MM.1S (cell line): ENCODE results near the gene ZNF593OS.

Experiments
- EZH2 ChIP-seq: fragments of 300-600 bp; sonication (generic); optimal IDR thresholded peaks from 2 replicates; pipeline ENCODE3; 2017; ENCODE audit warnings: low read depth, mild to moderate bottlenecking, antibody characterized with exemption, low read length, mixed read lengths
- EZH2phosphoT487 ChIP-seq: fragments of 300-600 bp; sonication (generic); IDR thresholded peaks from 2 replicates; pipeline ENCODE4 v1.6.1; 2018; ENCODE audit warnings: antibody characterized with exemption, low read length
- TF ChIP-seq, protein P1 (sequence below): fragments of 300-600 bp; sonication (generic); IDR thresholded peaks from 2 replicates; pipeline ENCODE4 v1.5.1; 2016; ENCODE audit warnings: antibody characterized with exemption, low read length, mixed read lengths

GRCh38 chr1:26164861-26165842 is 6.5 kb downstream of the ZNF593OS start:
- TF ChIP-seq, protein P1, sequence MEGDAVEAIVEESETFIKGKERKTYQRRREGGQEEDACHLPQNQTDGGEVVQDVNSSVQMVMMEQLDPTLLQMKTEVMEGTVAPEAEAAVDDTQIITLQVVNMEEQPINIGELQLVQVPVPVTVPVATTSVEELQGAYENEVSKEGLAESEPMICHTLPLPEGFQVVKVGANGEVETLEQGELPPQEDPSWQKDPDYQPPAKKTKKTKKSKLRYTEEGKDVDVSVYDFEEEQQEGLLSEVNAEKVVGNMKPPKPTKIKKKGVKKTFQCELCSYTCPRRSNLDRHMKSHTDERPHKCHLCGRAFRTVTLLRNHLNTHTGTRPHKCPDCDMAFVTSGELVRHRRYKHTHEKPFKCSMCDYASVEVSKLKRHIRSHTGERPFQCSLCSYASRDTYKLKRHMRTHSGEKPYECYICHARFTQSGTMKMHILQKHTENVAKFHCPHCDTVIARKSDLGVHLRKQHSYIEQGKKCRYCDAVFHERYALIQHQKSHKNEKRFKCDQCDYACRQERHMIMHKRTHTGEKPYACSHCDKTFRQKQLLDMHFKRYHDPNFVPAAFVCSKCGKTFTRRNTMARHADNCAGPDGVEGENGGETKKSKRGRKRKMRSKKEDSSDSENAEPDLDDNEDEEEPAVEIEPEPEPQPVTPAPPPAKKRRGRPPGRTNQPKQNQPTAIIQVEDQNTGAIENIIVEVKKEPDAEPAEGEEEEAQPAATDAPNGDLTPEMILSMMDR = no peak
- TF ChIP-seq EZH2 (no peak), EZH2phosphoT487 (no peak)
